Ovary (tissue), 3 donors: ENCODE data around the gene TMEM167A.

Experiments used
- EP300 ChIP-seq: sonication (generic); formaldehyde crosslinking; IDR thresholded peaks from one replicate; pipeline ENCODE4 v1.6.1; 2017; ENCODE audit warnings: antibody characterized with exemption
- POLR2A ChIP-seq: fragments of 450-650 bp; IDR thresholded peaks from one replicate; pipeline ENCODE4 v1.6.1; 2017; ENCODE audit warnings: antibody characterized with exemption, mild to moderate bottlenecking, moderate library complexity
- TF ChIP-seq, protein P1 (sequence below), 3 donors: fragments of 450-650 bp in 2 of 3; fragments of 200-600 bp in 1 of 3; IDR thresholded peaks; one replicate each; pipeline versions ENCODE4 v1.5.1 to v1.8.0; 2016 to 2022; ENCODE audit warnings: antibody characterized with exemption in 3 of 3, mild to moderate bottlenecking in 1 of 3
- donor health status: DM: no; HTN: no; CAD: no.

GRCh38 chr5:83058726-83059125 lies 18.5 kb downstream of the TMEM167A start:
- TF ChIP-seq, protein P1, sequence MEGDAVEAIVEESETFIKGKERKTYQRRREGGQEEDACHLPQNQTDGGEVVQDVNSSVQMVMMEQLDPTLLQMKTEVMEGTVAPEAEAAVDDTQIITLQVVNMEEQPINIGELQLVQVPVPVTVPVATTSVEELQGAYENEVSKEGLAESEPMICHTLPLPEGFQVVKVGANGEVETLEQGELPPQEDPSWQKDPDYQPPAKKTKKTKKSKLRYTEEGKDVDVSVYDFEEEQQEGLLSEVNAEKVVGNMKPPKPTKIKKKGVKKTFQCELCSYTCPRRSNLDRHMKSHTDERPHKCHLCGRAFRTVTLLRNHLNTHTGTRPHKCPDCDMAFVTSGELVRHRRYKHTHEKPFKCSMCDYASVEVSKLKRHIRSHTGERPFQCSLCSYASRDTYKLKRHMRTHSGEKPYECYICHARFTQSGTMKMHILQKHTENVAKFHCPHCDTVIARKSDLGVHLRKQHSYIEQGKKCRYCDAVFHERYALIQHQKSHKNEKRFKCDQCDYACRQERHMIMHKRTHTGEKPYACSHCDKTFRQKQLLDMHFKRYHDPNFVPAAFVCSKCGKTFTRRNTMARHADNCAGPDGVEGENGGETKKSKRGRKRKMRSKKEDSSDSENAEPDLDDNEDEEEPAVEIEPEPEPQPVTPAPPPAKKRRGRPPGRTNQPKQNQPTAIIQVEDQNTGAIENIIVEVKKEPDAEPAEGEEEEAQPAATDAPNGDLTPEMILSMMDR (IDR thresholded peaks at IDR 0.05) = no peak
- TF ChIP-seq POLR2A (no peak), EP300 (no peak)
